HK-2 (cell line): Measurements from ENCODE around the gene CAMK1.

ENCODE experiments used
- DNase-seq: peaks from one replicate; pipeline ENCODE4 v3.0.0-alpha.2; 2018; ENCODE audit not compliant: unreplicated experiment

Gene CAMK1

DNA sequence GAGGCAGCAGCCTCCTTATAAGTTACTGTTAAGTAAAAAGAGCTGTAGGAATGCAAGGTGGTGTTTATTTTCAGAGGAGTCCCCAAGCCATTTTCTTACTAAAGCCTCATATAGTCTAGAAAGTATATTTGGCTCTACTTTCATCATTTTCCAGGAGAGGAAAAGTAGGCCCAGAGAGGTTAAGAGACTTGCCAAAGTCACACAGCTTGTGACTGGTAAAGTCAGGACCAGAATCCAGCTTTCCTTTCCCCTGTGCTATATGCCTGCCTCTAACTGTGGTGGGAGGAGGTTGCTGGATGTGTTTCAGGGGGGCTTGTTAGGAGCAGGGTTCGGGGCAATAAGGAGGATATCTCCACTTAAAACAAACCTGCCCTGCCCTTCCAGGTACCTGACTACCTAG is 27.2 kb downstream of the CAMK1 start:
- no peak for DNase-seq

DNA sequence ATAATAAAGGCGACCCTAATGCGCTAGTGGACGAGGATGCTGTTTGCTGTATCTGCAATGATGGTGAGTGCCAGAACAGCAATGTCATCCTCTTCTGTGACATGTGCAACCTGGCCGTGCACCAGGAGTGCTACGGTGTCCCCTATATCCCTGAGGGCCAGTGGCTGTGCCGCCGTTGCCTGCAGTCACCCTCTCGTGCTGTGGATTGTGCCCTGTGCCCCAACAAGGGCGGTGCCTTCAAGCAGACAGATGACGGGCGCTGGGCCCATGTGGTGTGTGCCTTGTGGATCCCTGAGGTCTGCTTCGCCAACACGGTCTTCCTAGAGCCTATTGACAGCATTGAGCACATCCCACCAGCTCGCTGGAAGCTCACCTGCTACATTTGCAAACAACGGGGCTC is 30.6 kb downstream of the CAMK1 start:
- no peak for DNase-seq

DNA sequence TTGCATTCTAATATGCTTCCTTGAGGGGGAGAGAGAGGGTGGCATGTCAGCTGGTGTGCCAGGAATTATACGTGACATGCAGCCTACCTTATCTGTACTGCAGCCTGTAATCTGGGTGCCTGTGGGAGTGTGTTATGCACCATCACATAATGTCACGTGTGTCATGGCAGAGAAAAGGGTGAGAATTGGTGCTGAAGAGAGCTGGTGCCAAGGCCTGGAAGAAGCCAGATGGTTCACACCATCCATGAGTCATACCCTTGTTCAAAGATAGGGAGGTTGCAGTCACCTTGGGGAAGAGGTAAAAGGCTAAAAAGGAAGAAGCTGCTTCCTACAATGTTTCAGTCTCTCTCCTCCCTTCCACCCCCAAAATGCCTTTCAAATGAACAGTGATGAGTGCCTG is 32.9 kb downstream of the CAMK1 start:
- DNase-seq, result no peak

DNA sequence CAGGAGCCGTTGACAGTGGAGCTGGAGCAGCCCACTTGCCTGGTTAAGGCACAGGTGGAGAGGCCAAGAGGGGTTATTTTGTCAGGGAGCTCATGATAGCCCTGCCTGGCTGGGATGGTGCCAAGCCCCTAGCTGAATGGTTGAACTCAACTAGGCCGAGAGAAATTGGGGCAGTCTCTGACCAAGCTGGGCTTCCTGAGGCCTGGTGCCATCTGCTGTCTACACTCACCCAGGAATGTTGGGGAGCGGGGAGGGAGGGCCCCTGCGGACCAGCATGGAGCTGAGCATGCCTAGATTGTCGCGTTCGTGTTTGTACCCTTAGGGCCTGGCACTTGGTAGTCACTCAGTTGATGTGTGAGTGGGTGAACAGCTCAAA is 37.0 kb downstream of the CAMK1 start:
- DNase-seq, result no peak

DNA sequence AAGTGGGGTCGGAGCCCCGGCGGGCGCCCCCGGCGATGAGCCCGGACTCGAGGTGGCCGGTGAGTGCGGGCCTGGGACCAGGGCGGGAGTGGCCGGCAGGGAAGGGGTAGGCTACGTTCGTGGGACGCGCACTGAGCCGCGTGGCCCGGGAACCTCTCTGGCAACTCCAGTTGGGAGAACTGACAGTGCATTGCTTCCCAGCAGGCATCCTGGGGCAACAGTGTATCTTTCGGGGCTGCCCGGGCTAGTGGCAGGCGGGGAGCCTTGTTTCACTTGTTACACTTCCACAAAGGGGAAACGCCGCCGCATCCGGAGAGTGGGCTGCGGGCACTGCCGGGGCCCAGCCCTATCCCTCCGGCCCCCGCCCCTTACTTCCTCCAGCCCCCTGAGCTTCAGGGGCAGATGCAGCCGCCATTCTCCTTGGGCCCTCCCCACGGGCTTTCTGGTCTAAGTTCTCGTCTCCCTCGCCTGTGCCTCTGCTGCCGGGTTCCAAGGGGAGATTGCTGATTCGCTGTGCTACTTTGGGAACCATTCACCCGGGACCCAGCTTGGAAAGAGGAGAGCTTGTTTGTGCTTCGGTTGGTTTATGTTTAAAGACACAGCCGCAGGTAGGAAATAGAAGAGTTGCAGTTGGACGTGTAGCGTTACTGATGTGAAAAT is 37.5 kb downstream of the CAMK1 start:
- no peak for DNase-seq

DNA sequence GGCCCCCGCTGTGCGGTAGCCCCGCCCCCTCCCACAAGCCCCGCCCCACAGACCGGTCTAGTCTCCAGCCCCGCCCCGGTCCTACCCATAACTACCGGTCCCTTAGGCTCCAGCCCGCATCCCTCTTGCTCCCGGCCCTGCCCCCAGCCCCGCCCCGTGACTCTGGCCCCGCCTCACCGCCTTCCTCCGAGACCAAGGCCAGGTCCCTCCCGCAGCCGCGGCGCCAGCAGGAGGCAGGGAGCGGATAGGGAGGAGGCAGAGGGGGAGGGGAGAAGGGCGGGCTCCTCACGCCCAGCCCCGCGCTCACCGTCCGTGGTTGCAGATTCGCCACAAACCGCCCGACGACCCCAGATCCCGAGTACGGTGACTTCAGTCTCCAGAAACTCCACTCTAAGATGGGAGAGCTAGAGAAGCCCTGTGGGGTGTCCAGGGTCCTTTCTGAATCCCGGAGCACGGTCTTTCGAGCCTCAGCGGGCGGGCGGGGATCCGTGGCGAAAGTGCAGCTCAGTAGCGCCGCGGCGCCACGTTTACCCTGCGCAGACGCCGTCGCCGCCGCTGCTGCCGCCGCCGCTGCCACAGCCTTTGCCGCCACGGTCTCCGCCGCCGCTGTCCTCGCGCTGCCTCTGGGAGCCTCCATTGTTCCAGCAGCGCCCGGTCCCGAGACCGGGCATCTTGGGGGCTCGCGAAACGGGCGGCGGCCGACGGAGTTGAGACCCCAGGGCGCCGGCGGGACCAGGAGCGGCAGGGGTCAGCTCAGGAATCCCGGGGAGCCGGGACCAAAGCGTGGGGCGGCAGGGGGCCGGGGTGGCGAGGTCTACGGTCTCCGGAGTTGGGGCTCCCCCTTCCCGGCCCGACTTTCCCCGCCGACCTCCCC is 38.3 kb downstream of the CAMK1 start, which contains the start of gene BRPF1:
Gene BRPF1 (plus strand): TSS at position 530 of the 874 bp plus-strand sequence. CDS start 2,406 bp downstream, outside the sequence.
- peak; percentile 98 for DNase-seq

DNA sequence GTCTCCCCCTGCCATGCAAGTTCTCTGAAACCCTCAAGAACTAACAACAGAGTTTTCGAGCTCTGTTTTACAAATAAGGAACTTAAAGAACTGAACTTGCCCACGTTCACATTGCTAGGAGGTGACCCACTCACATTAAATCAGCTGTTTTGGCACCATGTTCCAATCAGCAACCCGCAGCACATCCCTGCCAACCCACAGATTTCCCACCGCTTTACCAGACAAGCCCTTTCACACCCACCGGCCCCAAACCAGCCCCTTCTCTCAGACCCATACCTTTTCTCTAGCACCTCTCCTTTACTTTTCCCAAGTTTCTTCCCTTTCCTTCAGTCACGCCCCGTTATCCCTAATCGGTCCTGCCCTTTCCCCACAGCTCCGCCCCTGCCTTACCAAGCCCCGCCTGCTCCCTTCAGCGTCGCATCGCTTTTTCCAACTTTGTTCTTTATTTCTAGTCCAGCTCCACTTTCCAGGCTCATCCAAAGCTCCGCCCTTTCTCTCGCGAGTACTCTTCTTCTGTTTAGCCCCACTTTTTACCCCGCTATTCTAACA is 39.0 kb downstream of the CAMK1 start:
- DNase-seq, result no peak

DNA sequence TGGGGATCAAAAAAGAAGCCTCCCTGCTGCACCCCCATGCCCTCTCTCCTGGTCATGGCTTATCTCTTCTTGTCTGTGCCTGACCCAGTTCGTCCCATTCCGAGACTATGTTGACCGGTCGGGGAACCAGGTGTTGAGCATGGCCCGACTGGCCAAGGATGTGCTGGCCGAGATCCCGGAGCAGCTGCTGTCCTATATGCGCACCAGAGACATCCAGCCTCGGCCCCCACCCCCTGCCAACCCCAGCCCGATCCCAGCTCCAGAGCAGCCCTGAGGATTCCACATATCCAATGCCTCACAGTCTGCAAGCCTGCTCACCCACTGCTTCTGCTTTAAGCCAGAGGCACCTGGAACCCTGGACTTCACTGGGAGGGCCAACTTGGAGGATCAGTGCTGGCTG is 40.3 kb downstream of the CAMK1 start:
- no peak for DNase-seq

DNA sequence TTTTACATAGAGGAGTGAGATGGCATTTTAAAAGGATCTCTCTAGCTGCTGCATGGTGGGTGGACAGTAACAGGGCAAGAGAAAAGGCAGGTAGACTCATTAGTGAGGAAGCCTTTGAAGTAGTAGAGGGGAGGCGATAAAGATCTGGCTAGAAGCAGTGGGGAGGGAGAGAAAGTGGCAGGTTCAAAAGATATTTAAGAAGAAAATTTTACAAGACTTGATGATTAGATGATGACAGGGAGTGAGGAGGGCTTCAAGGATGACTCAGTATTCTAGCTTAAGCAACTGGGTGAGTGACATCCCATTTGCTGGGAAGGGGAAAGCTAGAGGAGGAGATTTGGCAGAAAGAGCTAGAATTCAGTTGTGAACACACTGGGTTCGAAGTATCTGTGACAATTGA is 42.0 kb downstream of the CAMK1 start:
- no peak for DNase-seq

DNA sequence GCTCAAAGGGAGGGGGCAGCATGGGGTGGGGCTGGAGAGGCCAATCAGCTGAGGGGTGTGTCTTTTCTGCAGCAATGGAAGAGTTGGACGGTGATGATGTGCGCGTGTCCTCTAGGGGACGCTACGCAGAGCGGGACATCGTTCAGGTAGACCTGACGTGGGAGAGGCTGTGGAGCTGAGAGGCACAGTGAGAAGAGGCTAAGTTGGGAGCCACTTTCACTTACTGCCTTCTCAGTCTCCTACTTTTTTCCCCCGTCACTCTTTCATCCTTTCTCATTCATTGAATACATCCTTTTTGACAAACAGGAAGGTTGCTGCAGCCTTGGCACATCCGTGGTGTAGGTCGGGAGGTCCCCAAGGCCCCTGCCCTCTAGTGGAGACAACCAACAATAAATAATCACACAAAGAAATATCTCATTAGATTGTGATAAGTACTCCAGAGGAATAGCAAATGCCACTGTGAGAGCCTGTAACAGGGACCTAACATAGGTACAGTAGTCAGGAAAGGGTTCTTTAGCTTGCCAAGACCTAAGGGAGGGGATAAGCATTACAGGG is 42.6 kb downstream of the CAMK1 start:
- DNase-seq, result no peak

DNA sequence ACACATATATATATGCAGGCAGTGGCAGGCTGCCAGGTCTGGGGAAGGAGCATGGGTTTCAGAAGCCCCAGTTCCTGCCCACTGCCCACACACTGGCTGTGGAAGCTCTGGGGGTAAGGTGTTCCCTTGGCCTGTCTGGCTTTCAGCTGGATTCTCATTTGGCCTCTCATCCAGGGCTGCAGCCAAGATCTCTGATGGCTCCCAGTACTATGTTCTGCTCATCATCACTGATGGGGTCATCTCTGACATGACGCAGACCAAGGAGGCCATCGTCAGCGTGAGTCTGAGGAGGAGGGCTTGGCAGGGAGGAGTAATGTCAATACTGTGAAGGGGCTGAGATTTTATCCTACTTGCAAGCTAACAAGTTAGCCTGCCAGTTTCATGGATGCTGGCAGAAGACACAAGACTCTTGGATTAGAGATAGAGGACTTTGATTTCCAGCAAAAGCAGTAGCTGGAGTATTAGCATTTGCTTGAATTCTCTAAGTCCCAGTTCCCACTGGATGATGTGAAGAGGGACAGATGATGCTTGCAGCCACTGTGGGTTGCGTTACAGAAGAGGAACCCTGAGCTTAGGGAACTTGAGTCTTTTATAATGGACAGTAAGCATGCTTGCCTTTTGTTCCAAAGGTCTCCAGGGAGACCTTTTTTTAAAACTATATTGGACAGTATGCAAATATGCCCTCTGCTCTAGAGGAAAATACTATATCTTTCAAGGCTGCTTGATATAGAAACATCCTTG is 43.8 kb downstream of the CAMK1 start:
- DNase-seq, result no peak

DNA sequence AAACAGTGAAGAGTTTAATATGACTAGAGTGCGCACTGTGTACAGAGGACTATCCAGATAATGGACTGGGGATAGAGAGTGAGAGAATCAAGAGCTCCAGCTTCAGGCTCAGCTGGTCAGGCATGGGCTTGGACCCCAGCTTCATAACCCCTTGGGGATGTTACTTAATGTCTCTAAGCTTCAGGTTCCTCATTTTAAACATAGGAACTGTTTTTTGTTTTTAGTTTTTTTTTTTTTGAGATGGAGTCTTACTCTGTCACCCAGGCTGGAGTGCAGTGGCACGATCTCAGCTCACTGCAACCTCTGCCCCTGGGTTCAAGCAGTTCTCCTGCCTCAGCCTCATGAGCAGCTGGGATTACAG is 48.1 kb downstream of the CAMK1 start:
- no peak for DNase-seq

DNA sequence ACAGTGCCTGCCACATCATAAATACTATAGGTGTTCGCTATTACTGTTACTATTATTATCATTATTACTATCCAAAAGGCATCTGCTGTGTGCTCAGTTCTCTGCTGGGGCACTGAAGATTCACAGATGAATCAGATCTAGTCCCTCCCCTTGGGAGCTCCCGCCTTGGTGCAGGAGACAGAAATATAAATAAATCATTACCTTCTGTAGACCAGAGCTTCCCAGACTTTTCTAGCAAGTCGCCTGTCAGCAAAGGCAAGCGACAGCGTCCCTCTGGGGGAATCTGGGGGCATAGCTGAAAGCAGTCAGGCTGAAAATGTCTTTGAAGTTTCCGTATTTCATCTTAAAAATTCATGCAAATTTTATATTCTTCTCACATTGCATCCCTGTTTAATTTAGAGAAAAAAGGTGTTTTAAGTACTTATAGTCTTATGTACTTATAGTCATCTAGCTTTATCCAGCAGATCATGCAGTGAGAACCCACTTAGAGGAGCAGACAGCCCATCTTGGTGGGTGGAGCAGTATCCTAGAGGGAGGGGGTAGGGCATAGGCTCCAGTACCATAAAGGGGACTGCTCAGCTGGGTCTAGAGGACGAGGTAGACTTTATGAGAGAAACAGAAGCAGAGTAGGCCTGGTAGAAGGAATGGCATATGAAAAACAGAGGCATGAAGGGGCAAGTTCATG is 48.6 kb downstream of the CAMK1 start:
- peak; percentile 24 for DNase-seq

DNA sequence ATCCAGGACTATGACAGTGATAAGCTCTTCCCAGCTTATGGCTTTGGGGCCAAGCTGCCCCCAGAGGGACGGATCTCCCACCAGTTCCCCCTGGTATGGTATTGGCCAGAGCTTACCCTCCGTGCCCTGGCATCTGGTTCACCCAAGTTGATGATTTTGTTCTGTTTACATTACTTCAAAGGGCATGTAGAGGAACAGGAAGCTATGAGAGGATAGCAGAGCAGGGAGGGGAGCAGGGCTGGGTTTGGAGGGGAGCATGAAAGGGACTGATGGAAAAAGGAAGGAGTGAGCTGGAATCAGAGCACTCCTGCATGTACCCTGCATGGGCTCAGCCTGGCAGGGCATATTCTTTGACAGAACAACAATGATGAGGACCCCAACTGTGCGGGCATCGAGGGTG is 51.6 kb downstream of the CAMK1 start:
- no peak for DNase-seq

DNA sequence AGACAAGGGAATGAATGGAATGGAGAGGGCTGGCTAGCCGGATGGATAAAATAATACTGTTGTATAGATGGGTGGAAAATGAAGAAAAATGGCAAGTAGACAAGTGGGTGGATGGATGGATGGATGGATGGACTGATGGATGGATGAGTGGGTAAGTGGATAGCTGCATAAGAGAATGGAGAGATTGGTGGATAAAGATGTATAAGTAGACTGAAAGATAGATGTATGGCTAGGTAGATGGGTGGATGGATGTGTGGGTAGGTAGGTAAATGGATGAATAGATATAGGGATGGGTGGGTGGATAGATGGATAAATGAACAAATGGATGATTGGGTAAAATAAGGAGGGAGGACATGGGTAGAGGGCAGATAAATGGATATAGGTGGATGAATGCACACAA is 52.2 kb downstream of the CAMK1 start:
- no peak for DNase-seq

DNA sequence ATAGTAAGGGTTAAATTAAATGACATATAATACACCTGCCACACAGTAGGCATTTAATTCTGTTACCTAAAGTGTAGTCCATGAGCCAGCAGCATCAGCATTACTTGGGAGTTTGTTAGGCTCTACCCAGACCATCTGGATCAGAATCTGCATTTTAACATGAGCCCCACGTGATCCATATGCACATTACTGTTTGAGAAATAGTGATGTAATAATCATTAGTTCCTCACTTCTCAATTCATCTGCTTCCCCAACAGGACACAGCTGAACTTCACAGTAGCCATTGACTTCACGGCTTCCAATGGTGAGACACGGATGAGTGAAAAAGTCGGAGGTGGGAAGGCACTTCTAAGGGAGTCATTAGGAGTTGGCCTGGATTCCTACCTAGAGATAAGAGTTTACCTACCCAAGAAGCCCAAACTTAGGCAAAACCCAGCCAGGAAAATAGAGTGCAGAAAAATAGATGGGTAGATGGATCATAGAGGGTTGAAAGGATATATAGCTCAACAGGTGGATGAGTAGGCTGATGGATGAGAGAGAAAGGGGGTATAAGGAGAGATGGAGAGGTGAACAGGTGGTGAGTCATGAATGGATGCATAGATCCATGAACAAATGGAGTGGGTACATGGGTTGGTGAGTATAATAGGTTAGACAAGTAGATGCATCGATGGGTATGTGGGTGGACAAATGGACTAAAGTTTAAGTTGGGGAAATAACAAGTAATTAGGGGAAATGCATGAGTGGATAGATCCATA is 52.8 kb downstream of the CAMK1 start:
- no peak for DNase-seq

DNA sequence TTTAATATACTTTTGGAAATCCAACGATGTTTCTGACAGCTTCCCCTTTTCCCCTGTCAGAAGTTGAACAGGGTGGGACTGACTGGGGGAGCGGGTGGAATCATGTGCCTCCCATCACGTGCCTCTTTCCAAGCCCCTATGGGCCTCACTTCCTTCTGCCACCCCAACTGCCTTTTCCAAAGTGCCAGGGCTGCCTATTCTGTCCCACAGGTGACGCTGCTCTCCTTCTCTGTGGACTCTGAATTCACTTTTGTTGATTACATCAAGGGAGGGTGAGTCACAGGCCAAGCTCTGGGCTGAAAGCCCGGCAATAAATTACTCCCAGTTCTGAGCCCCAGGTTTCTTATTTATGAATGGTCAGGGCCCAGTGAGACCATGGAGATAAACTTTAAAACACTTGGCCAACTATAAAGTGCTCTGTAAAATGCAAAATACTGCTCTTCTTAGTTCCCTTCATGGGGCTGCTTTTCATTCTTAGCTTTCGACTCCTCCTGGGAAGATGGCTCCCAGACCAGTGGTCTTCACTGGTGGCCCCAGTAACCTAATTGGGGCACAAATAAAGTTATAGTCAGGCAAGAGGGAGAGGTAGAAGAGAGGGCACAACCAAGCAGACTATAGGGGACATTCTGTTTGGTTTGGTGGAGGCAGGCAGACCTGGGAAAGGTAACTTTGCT is 53.8 kb downstream of the CAMK1 start:
- DNase-seq, result peak; percentile 63

DNA sequence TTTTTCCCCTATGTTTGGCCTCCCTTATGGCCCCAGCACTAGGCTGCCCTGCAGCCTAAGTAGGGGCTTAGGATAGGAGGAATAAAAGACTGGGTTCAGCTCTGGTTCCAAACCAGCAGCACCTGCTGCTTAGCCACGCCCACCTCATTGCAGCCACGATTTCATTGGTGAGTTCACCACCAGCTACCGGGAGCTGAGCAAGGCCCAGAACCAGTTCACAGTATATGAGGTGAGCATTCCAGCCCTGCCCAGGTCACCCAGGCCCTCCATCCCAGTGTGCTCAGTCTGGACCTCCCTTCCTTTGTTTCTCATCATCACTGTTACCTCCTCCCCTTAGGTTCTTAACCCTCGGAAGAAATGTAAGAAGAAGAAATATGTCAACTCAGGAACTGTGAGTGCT is 54.6 kb downstream of the CAMK1 start:
- no peak for DNase-seq

DNA sequence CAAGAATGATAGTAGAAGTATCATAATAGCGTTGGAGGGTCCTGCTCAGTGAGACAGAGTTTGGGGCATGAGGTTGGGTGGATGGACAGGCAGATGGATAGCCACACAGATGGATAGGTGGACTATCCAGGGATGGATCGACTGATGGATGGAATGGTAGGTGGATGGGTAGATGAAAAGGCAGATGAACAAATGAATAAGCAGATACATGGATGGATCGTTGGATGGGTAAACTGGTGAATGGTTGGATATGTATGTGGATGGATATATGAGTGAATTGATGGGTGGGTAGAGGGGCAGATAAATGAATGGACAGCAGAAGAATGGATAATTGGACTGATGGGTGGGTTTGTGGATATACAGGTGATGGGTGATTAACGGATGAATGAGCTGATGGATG is 56.6 kb downstream of the CAMK1 start:
- no peak for DNase-seq

DNA sequence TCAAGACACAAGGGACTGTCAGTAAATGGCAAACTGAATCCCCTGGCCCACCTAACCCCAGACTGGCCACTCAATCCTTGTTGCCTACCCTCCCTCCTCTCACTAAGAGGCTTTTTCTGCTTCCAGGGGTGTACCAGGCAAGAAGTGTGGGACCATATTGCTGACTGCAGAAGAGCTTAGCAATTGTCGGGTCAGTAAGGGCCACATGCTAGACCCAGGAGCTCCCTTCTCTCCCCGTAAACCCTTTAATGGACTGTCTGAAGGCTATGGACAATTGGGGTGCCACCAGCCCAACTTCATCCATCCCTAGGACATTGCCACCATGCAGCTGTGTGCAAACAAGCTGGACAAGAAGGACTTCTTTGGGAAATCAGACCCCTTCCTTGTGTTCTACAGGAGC is 57.3 kb downstream of the CAMK1 start:
- DNase-seq, result no peak
